ENCODE measurements around the gene ARMC9.

DNA sequence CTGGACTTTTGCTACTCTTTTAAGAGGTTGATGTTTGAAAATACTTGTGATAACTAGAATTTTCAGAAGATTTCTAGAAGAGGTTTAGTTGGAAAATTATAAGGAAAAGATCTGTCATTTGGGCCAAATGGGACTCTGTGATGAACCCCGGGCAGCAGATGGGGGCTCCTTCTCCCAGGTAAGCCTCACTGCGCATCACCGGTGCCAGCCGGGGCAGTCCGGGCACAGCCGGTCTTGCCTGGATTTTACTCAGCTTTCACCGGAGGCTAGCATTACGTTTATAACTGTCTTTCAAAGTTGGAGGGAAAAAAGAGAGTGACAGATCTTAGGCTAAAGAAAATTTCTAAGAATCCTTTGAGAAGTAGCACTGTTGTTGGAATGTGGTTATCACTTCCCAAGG lies 99.7 kb downstream of the ARMC9 start:
- TF ChIP-seq POLR2AphosphoS5 (IDR thresholded peaks at IDR 0.05; ENCODE audit: insufficient read depth, low read depth, low read length) (no peak), CTCF (IDR thresholded peaks at IDR 0.05; ENCODE audit: extremely low read depth in 1 of 2, insufficient read depth in 1 of 2, low read depth in 1 of 2, low read length in 2 of 2) (no peak), POLR2A (IDR thresholded peaks at IDR 0.05; ENCODE audit: low read depth, low read length) (no peak), EZH2 (IDR thresholded peaks at IDR 0.05; ENCODE audit: borderline replicate concordance, low read depth, low read length, severe bottlenecking) (no peak), MYC (IDR thresholded peaks at IDR 0.05; ENCODE audit: low read depth, low read length) (no peak), FOS (IDR thresholded peaks at IDR 0.05; ENCODE audit: borderline replicate concordance, insufficient read depth, low read length) (no peak)
- TF ChIP-seq, protein P1, sequence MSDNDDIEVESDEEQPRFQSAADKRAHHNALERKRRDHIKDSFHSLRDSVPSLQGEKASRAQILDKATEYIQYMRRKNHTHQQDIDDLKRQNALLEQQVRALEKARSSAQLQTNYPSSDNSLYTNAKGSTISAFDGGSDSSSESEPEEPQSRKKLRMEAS (IDR thresholded peaks at IDR 0.05; ENCODE audit: insufficient read depth, insufficient read length): no peak

All from endothelial cell of umbilical vein (primary cell).